ENCODE results near the gene HSD11B1L.

HSD11B1L gene

GRCh38 chr19:5683177-5683886 is 2.5 kb downstream of the HSD11B1L start:
- ChIA-PET POLR2A (interaction anchor here (0.6 to 0.7 kb wide), 2 partner anchors 10 to 34 kb away, joined by 3 to 6 read pairs; no protein-coding TSS in a partner anchor), CTCF (interaction anchor here (0.6 kb wide), 1 partner anchor 24 kb away, joined by 3 read pairs; no protein-coding TSS in a partner anchor)
- Histone ChIP-seq H3K36me3 (ENCODE audit: control insufficient read depth in 2 of 2, insufficient read depth in 1 of 2, low read length in 2 of 2) (no peaks in the 10 kb centered on the region), H3K9me3 (ENCODE audit: control insufficient read depth, insufficient read depth, low read depth, low read length) (no peaks in the 10 kb centered on the region), H3K4me3 (ENCODE audit: low read depth, low read length) (no peak overlapping the region), H3K4me1 (ENCODE audit: control insufficient read depth, insufficient read depth, low read length) (no peaks in the 10 kb centered on the region), H3K27ac (ENCODE audit: extremely low read depth, low read depth, low read length) (no peak overlapping the region)
- TF ChIP-seq ZNF747 (tag by site-specific recombination; IDR thresholded peaks at IDR 0.05) (no peak), SCRT1 (tag by site-specific recombination; IDR thresholded peaks at IDR 0.05; ENCODE audit: borderline replicate concordance) (peak; percentile 24; the same call in 1 of the 2 replicates), ZNF121 (tag by site-specific recombination; IDR thresholded peaks at IDR 0.05) (peak; percentile 85)

- POLR2A ChIA-PET: no interaction called here
- CTCF ChIA-PET: interaction anchor here (0.5 kb wide), 1 partner anchor 44 kb away, joined by 3 read pairs; no protein-coding TSS in a partner anchor
- Histone ChIP-seq H3K4me3 (ENCODE audit: low read depth, low read length) (no peak overlapping the region), H3K9me3 (ENCODE audit: control insufficient read depth, insufficient read depth, low read depth, low read length) (no peaks in the 10 kb centered on the region), H3K27ac (ENCODE audit: extremely low read depth, low read depth, low read length) (no peak overlapping the region), H3K4me1 (ENCODE audit: control insufficient read depth, insufficient read depth, low read length) (no peaks in the 10 kb centered on the region), H3K36me3 (ENCODE audit: control insufficient read depth in 2 of 2, insufficient read depth in 1 of 2, low read length in 2 of 2) (no peaks in the 10 kb centered on the region)
- TF ChIP-seq ZNF560 (tag by site-specific recombination; IDR thresholded peaks at IDR 0.05; ENCODE audit: borderline replicate concordance): no peak
- no peak for TF ChIP-seq ZNF791 (tag by site-specific recombination; IDR thresholded peaks at IDR 0.05)
- no peak for TF ChIP-seq TCF7L2 (IDR thresholded peaks at IDR 0.05; ENCODE audit: borderline replicate concordance, low read depth, low read length)
- no peak for TF ChIP-seq ATF2 (tag by site-specific recombination; IDR thresholded peaks at IDR 0.05; ENCODE audit: low read depth)
- TF ChIP-seq ZNF792 (tag by site-specific recombination; IDR thresholded peaks at IDR 0.05): no peak
- TF ChIP-seq ZBTB21 (tag by site-specific recombination; IDR thresholded peaks at IDR 0.05): no peak
- no peak for TF ChIP-seq SCRT2 (tag by site-specific recombination; IDR thresholded peaks at IDR 0.05)
- TF ChIP-seq ZSCAN4 (tag by site-specific recombination; IDR thresholded peaks at IDR 0.05): no peak
- TF ChIP-seq KLF16 (tag by site-specific recombination; IDR thresholded peaks at IDR 0.05): no peak
- no peak for TF ChIP-seq ZNF626 (tag by site-specific recombination; IDR thresholded peaks at IDR 0.05)
- no peak for TF ChIP-seq KLF17 (tag by site-specific recombination; IDR thresholded peaks at IDR 0.05)
- no peak for TF ChIP-seq ZNF473 (tag by site-specific recombination; IDR thresholded peaks at IDR 0.05)
- TF ChIP-seq ZNF350 (tag by site-specific recombination; IDR thresholded peaks at IDR 0.05): no peak
- TF ChIP-seq ZSCAN30 (tag by site-specific recombination; IDR thresholded peaks at IDR 0.05): no peak
- TF ChIP-seq REST (tag by site-specific recombination; IDR thresholded peaks at IDR 0.05): no peak
- TF ChIP-seq ZNF341 (tag by site-specific recombination; IDR thresholded peaks at IDR 0.05; ENCODE audit: low read depth): no peak
These were observed 4.0 kb downstream of the HSD11B1L start for GRCh38 chr19:5684694-5685430.
